GM19043 (cell line): ENCODE results near the gene TMEM185A.
A peak's percentile ranks its signal among the peaks of the same experiment; 100 is the strongest.
"Not testable (repeated sequence)": the region's sequence is repeated elsewhere in the genome, so short reads cannot be mapped to it uniquely, and the experiment has no call there.

ENCODE experiments used
- ATAC-seq: cut with Tn5 transposase; IDR thresholded peaks from one replicate; pipeline ENCODE4 v1.9.1; 2021; ENCODE audit warnings: low read depth; ENCODE audit not compliant: unreplicated experiment

TMEM185A gene

DNA sequence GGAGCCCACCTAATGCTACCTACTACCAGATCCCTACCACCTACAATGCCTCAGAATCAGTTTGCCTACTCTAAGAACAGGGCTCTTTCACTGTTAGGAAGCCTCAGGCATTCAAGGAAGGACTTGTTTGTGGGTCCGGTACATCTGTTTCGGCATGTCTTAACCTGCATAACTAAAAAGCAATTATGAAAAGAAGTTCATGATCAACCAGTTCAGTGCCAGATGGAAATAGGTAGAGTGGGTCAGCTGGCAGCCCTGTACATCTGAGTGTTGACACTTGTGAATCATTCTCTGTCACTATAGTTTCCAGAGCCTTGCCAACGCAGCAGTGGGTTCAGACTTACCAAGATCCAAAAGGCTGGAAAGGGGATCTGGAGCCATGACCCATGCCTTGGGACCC is 3.3 kb downstream of the TMEM185A start:
- ATAC-seq = no peak

DNA sequence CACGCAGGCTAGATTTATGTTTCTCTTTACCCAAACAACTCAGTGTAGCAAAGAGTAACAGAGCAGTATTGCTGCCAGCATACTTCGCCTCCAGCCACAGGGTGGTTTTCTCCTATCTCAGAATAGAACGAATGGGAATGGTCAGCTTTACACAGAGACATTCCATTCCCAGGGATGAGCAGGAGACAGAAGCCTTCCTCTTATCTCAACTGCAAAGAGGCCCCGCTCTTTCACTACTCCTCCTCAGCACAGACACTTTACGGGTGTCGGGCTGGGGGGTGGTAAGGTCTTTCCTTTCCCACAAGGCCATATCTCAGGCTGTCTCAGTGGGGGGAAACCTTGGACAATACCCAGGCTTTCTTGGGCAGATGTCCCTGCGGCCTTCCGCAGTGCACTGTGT is 4.8 kb downstream of the TMEM185A start:
- ATAC-seq = not testable (repeated sequence)

DNA sequence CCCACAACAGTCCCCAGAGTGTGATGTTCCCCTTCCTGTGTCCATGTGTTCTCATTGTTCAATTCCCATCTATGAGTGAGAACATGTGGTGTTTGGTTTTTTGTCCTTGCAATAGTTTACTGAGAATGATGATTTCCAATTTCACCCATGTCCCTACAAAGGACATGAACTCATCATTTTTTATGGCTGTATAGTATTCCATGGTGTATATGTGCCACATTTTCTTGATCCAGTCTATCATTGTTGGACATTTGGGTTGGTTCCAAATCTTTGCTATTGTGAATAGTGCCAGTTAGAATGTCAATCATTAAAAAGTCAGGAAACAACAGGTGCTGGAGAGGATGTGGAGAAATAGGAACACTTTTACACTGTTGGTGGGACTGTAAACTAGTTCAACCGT is 11.9 kb downstream of the TMEM185A start:
- not testable (repeated sequence) for ATAC-seq

DNA sequence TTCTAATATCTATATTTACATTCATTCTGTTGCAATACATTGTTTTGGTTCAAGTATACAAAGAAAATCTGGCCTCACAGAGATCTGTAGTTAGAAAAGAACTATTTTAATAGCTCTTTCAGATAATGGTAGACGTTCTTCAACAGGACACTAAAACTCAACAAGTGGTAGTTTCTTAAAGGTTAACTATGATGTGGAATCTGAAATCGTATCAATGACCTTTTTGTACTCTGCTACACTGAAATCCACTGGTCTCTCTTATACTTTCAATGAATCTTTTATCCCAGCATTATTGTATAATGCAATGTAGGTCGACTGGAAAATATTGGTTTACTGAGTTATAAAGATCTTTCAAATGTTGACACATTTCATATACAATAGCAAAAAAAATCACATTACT is 12.7 kb downstream of the TMEM185A start:
- ATAC-seq = no peak

DNA sequence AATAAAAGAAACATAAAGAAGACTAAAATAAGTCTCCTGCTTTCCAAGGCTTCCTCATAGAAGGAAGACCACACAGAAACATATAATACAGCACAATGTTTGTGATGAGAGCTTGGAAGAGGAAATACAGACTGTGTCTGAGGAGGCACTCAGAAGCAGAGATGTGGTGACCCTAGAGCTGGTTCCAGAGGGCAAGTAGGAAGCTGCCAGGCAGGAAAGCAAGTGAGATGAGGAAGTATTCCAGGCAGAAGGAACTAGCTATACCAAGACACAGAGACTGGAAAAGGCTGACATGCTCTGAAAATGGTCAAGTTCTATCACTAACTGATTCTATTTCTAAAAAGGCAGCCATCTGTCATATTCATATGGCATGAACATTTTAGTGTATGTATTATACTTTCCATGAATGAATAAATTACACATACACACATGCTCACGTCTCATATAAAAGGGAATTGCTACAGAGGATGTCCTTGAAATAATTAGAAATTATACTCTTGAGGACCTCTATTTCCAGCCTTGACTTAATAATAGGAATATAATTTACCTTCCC is 19.9 kb downstream of the TMEM185A start:
- ATAC-seq = no peak

DNA sequence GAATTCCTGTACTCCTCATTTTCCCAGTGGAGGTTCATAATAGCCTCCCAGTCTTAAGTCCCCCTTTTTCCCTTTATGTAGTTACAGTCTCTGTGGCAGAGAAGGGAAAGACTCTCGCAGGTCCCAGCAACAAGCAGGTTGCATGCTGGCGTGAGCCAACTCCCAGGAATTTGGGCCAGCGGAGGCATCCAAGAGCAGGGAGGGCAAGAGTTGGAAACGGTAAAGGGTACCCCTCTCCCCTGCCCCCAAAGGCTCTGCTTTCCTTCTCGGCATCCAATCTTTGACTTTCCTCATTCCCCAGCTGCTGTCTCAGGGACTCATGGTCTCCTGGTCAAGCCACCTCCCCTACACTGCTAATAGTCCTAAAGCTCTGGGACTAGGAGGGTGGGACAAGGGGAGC is 21.1 kb downstream of the TMEM185A start:
- no peak for ATAC-seq

DNA sequence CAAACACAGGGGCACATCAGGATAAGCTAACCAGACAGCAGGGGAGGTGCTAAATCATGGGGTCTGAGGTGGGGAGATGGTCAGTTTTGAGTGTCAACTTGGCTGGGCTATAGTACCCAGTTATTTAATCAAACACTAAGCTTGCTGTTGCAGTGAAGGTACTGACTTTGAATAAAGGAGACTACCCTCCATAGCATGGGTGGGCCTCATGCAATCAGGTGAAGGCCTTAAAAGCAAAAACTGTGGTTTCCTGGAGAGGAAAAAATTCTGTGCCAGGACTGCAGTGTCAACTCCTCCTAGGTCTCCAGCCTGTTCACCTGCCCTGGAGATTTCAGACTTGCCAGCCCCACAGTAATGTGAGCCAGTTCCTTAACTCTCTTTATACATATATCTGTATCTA is 23.9 kb downstream of the TMEM185A start:
- ATAC-seq = no peak

DNA sequence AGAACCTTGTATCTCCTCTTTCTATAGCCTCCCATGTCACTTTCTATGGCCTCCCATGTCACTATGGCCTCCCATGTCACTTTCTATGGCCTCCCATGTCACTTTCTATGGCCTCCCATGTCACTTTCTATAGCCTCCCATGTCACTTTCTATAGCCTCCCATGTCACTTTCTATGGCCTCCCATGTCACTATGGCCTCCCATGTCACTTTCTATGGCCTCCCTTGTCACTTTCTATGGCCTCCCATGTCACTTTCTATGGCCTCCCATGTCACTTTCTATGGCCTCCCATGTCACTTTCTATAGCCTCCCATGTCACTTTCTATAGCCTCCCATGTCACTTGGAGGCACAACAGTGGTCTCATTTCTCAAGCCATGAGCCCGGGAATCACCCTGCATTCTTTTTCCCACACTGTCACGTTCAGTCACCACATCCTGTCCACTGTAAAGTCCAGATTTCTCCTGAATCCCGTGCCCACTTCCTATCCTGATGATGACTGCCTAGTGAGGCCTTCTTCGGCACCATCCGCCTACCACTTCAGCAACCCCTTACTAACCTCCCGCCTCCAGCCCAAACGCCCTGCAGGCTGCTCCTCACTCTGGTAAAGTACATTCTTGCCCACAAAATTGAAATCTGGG is 26.2 kb downstream of the TMEM185A start:
- not testable (repeated sequence) for ATAC-seq

DNA sequence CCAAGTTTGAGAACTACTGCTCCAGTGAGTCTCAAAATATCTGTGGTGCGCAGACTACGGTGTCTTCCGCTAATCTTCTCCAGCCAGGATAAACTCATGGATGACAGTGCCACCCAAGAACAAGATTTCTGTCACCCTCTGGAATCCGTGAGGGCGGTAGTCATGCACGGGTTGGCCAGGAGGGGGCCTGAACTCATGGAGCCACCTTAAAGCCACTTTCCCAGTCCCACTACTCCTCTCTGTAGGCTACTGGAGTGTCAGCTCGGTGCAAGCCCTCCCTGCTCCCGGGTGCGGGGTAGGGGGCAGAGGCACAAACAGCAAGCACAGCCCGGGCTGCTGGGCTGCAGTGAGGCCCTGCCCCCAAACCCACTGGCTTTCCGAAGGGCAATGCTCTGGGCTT is 33.0 kb downstream of the TMEM185A start:
- ATAC-seq = not testable (repeated sequence)

DNA sequence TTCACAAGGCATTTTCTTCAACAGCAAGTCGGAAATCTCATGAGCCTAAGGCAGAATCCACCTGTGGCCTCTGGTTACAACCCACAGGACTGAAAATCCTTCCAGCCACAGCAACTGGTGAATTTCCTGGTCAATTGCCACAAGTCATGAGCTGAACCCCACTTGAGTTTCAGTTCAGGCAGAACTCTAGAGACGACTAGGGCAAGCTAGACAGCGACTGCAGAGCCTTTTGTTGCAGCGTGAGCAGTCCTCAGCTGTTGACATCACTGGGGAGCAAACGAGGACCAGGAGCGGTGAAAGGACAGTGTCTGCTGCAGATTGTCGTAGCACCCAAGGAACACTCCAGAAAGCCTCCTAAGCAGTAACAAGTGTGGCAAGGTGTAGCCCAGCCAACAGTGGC is 35.6 kb downstream of the TMEM185A start:
- not testable (repeated sequence) for ATAC-seq

DNA sequence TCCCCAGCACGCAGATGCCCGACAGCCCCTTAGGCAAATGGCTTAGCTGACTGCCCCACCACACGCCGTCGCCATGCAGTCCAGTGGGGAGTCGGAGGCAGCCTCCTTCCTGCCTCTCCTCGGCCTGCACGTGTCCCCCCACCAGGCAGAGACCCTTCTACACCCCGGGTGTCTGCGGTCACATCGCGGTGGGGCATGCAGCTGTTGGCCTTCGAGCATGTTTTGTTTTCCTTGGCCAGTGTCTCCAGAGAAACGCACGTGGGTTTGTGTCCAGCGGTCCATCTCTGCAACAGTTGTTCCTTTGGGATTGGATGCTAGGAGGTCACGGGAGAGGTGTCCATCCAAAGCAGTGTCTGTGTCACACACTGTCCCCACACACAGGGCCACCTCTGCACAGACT is 36.4 kb downstream of the TMEM185A start, which contains the start of gene HSFX2:
TSS of gene HSFX2 (minus strand) at position 101 of the 400 bp plus-strand sequence. CDS start 614 bp downstream, outside the sequence.
- ATAC-seq = not testable (repeated sequence)

DNA sequence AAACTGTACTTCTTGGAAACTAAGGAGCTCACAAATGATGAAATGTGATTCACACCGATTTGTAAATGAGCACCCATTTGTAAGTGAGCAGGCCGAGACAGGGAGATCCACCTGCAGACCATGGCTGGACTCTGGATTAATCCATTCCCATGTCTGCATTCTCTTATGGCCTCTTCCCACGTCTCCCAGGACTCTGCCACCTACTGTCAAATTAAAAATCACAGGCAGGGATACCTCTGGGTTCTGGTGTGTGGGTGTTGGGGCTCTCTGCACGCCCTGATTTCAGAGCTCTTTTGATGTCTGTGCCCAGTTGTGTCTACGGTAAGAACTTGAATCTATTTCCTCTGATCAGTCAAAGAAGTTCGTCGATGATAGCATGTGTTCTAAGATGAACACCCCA is 40.6 kb downstream of the TMEM185A start:
- not testable (repeated sequence) for ATAC-seq

DNA sequence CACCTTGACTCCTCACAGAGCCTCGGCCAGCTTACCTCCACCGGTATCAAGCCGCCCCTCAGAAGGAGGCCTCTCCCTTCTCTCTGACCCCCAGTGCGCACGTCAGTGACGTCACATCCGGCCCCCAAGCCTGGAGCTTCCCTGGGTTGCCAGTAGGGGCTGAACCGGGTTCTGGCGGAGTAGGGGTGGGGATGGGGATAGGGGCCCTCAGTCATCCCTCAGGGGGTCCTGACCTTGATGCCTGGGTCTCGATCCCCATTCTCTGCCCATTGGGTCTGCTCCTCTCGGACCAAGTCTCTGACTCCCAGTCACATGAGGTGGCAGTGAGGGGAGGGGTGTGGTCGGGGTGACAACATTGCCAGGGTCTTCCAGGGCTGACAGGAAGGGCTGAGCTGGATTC is 44.2 kb downstream of the TMEM185A start, which contains the start of gene MAGEA9B:
TSS of gene MAGEA9B (minus strand) at position 101 of the 400 bp plus-strand sequence. CDS start 4,280 bp downstream, outside the sequence.
- ATAC-seq = not testable (repeated sequence)

DNA sequence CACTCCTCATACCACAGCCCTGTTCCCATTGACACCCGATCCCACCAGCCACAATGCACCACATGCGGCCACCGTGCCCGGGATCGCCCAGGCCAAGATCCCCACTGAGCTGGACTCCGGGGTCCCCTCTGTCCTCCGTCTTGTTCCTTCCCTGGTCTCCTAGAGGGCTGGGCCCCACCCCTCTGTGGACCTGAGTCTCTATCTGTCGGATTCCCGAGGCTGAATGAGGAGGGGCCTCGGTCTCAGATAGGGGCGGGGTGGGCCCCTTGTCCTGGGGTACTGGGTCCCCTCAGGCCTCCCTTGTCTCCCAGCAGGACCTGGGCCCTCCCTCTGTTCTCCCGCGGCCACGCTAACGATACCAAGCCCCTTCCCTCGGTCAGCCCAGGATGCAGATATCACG is 46.0 kb downstream of the TMEM185A start:
- not testable (repeated sequence) for ATAC-seq

DNA sequence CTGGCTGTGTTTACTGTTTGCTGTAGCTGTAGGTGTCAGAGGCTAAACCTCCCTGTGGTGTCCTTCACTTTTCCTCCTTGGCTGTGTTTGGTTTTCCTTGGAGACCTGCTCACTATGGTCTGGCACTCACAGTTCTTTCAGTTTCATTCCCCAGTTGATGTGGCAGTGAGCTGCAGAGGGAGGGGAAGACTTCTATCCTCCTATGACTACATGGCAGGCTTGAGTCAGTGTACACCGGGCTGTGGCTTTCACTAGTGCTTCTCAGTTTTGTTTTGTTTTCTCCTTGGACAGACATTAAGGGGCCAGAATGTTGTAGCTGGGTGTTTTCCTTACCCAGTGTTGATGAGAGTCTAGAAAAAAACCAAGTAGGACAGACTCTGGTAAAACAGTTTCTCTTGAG is 58.1 kb downstream of the TMEM185A start:
- ATAC-seq = peak; percentile 97

DNA sequence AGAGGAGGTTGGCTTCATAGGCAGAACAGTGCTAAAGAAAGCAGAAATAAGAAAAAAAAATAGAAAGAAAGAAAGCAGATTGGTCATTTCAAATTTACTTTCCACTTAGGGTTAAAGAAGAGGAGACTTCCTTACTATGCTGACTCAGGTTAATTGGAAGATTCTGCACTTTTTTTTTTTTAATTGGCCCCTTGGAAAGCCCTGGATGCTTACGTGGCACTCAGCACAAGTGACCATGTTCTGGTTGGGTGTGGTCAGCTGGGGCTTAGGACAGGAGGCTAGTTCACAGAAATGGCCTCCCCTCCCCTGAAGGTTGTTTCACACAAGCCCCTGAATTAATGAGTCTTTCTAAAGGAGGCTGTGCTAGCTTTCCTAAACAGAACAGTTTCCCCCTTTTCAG is 58.8 kb downstream of the TMEM185A start:
- no peak for ATAC-seq

DNA sequence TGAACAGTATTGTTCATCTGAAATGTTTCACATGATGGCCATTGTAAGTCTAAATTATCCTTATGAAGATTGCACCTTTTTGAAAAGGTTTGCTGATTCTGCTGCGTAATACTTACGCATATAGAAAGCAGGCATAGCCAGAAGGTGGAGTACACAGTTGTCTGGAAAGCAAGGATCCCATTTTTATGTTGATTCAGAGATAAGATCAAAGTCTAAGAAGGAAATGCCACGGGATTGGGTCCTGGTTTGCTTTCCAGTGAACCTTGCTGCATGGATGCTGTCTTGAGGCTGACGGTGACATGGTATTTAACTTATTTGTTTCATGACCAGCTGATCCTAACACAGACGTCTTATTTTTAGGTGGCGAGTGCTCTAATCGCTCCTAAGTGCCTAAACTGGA is 59.8 kb downstream of the TMEM185A start:
- no peak for ATAC-seq

DNA sequence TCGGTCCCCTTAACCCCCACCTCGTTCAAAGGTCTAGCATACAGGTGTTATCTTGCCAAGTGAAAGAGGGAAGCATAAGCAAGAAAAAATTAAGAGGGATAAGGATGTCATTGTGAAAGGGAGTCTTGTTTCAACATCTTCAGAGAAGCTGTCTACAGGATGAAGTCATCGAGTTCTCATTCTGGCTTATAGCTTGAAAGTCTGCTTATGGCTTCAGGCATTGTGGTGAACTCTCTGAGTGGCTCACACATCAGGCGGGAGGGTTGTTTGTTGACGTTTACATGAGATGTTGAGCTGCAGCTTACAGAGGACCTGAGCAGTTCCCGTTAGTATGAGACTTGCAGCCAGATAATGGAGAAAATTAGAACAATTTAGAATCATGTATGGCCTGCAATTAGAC is 60.9 kb downstream of the TMEM185A start:
- ATAC-seq = no peak

DNA sequence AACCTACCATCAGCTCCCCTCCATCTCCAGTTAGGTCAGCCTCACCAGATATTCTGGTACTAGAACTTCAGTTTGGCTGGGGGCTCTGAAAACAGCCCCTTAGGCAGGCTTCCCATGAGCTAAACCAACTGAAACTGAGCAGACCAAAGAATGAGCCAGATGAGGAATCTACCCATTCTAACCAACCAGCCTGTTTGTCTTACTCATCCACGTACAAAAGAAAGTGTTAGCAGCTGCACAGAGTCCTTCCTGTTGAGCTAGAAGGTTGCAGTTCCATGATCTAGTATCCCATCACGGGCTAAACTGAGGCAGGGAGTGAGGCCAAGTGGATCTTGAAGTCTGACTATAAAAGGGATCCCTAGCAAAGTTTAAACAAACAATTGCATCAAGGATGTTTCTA is 61.8 kb downstream of the TMEM185A start:
- no peak for ATAC-seq

DNA sequence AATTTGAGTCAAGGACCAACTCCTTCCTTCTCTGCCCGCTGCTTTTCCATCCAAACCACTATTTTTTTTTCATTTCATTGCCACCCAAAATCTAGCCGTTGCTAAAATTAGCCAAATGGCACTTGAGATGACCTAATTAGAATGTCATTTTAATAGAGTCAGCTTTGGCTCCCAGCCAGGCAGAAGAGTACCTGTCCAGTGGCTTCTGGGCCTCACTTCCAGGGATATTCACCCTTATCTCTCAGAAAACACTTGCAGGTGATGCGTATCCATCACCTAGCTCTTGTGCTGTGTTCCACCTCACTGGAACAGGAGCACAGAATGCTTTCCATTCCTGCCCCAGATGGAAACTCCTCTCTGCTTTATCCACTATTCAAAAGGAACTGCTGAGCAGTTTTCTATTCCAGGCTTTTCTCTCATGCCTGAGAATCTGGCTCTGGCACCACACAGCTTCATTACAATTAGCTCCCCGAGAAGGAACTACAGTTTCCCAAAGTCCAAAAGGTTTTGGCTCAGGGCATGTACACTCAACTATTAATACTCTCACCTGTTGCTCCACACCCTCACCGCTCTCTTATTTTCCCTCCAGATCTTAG is 62.8 kb downstream of the TMEM185A start:
- no peak for ATAC-seq

DNA sequence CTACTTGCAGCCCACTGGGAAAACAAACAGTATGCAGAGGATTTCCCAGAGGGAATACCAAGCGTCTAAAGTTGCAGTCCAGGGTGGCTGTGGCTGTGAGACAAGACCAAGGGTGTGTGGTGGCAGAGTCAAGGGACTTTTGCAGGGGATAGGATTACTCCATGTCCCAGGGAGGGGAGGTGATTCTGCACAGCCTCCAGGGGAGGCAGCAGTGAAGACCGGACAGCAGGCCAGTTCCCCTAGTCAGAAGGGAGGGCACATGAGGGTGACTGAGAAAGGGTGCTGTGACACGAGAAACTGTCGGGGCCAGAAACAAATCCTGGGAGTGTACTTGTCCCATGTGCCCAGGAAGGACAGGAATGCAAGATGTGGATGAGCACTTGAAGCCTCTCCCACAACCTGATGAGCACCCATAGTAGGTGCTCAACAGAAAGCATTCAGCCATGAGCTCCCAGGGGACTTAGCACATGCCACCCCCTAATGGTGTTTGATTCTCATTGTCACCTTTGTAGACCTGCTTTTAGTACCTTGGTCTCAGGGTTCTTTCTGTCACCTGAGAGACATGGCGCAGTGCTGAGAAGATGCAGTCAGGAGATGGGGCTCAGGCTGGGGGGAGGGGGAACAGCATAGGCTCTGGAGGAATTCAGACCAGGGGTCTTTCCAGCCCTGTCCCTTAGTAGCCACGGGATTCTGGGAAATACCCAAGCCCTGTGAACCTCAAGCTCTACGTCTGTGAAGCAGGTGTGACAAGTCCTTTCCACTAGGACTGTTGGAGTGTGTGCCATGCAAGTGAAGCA is 63.8 kb downstream of the TMEM185A start:
- no peak for ATAC-seq
